Fibroblast of the aortic adventitia (primary cell): Measurements from ENCODE around the gene UBE2R2. TPM values are rescaled to one million over a fixed set of nuclear protein-coding genes. Genes with fewer than 3 reads are reported as not detected.
"Not testable (repeated sequence)": the region's sequence is repeated elsewhere in the genome, so short reads cannot be mapped to it uniquely, and the experiment has no call there.

Experiments used
- DNase-seq: peaks from one replicate; pipeline ENCODE4 v3.0.0-alpha.2; 2010; ENCODE audit warnings: low read depth
- H3K4me3 ChIP-seq: 2 replicates; pipeline ENCODE4 v1.5.1; 2011; ENCODE audit warnings: low read depth, mild to moderate bottlenecking, control low read depth, low read length, moderate library complexity
- CTCF ChIP-seq: IDR thresholded peaks from 2 replicates; pipeline ENCODE4 v1.5.1; 2011; ENCODE audit warnings: mild to moderate bottlenecking, low read length, control low read depth, inconsistent platforms; ENCODE audit not compliant: insufficient read depth
- total RNA-seq: library from RNA; depleted of rRNA; stranded (reverse); fragments of >200 nt; gene quantifications from 2 replicates; pipeline ENCODE4 v1.2.3, GENCODE V29; 2012; ENCODE audit warnings: low replicate concordance

The UBE2R2 gene
- total RNA-seq, 1 donor, result 21.7 TPM

- no peak overlapping the region for H3K4me3 ChIP-seq
- no peak for DNase-seq
- TF ChIP-seq CTCF, result no peak
Observed at GRCh38 chr9:33856247-33856646, 39.3 kb downstream of the UBE2R2 start.

- no peak for DNase-seq
- H3K4me3 ChIP-seq, result no peak overlapping the region
- no peak for TF ChIP-seq CTCF
Observed at GRCh38 chr9:33858423-33858822, 41.5 kb downstream of the UBE2R2 start.

- DNase-seq, result peak; percentile 28
- TF ChIP-seq CTCF, result peak; percentile 34
- no peak overlapping the region for H3K4me3 ChIP-seq
Observed at GRCh38 chr9:33860200-33860871, 43.4 kb downstream of the UBE2R2 start.

- no peak for TF ChIP-seq CTCF
- no peak for DNase-seq
- H3K4me3 ChIP-seq, result no peak overlapping the region
Observed at GRCh38 chr9:33861917-33862453, 45.0 kb downstream of the UBE2R2 start.

- not testable (repeated sequence) for DNase-seq, H3K4me3 ChIP-seq
Observed at GRCh38 chr9:33863027-33863426, 46.1 kb downstream of the UBE2R2 start.

- peak; percentile 80 for DNase-seq
- no peak overlapping the region for H3K4me3 ChIP-seq
- TF ChIP-seq CTCF, result no peak
Observed at GRCh38 chr9:33867747-33868439, 50.9 kb downstream of the UBE2R2 start.

- no peak for TF ChIP-seq CTCF
- peak; percentile 85 for DNase-seq
- H3K4me3 ChIP-seq, result no peak overlapping the region
Observed at GRCh38 chr9:33868440-33868973, 51.5 kb downstream of the UBE2R2 start.

GRCh38 chr9:33869243-33869642 lies 52.3 kb downstream of the UBE2R2 start:
- not testable (repeated sequence) for H3K4me3 ChIP-seq, DNase-seq
